ENCODE results near the gene EXOSC2.
A peak's percentile ranks its signal among the peaks of the same experiment; 100 is the strongest.

GRCh38 chr9:130692321-130692720, 1.3 kb upstream of the EXOSC2 start:
- TF ChIP-seq CTCF (IDR thresholded peaks at IDR 0.05): 0 out of 2 replicates have a peak, but pooled peaks have one; percentile 4
- no peak for TF ChIP-seq ZFX (IDR thresholded peaks at IDR 0.05; ENCODE audit: borderline replicate concordance)

Data from 22Rv1 (cell line).